AML-193 (cell line): ENCODE measurements around the gene MYO5B.
"Not testable (repeated sequence)": the region's sequence is repeated elsewhere in the genome, so short reads cannot be mapped to it uniquely, and the experiment has no call there.

ENCODE experiments used
- DNase-seq, 2 experiments: peaks; one replicate each; lab custom pipeline; 2025; lab: John Stamatoyannopoulos, UW

Gene MYO5B

GRCh38 chr18:50099725-50100407 lies 95.1 kb downstream of the MYO5B start:
- no peak for DNase-seq

GRCh38 chr18:50097702-50098101 lies 97.2 kb downstream of the MYO5B start:
- no peak for DNase-seq

- no peak for DNase-seq
Observed at GRCh38 chr18:50096766-50097435, 98.0 kb downstream of the MYO5B start.

- DNase-seq, result not testable (repeated sequence)
Observed at GRCh38 chr18:50094786-50095185, 100.2 kb downstream of the MYO5B start.

GRCh38 chr18:50094221-50094773 lies 100.7 kb downstream of the MYO5B start:
- DNase-seq, result no peak

- no peak for DNase-seq
Observed at GRCh38 chr18:50093366-50094064, 101.4 kb downstream of the MYO5B start.

GRCh38 chr18:50092245-50092805 lies 102.6 kb downstream of the MYO5B start:
- DNase-seq, result no peak

- DNase-seq, result no peak
Observed at GRCh38 chr18:50091509-50092244, 103.3 kb downstream of the MYO5B start.

- no peak for DNase-seq
Observed at GRCh38 chr18:50090370-50091312, 104.3 kb downstream of the MYO5B start.

GRCh38 chr18:50089702-50090101 lies 105.2 kb downstream of the MYO5B start:
- no peak for DNase-seq

- no peak for DNase-seq
Observed at GRCh38 chr18:50083708-50084107, 111.2 kb downstream of the MYO5B start.

- no peak for DNase-seq
Observed at GRCh38 chr18:50080932-50081560, 113.9 kb downstream of the MYO5B start.

GRCh38 chr18:50080316-50080715 lies 114.6 kb downstream of the MYO5B start:
- no peak for DNase-seq

- DNase-seq, result no peak
Observed at GRCh38 chr18:50079571-50080295, 115.2 kb downstream of the MYO5B start.

GRCh38 chr18:50076277-50076676 lies 118.7 kb downstream of the MYO5B start:
- no peak for DNase-seq

- no peak for DNase-seq
Observed at GRCh38 chr18:50075772-50076171, 119.2 kb downstream of the MYO5B start.

GRCh38 chr18:50074404-50074803 lies 120.5 kb downstream of the MYO5B start:
- DNase-seq, result no peak

GRCh38 chr18:50073319-50073718 lies 121.6 kb downstream of the MYO5B start:
- DNase-seq, result no peak

- DNase-seq, result no peak
Observed at GRCh38 chr18:50072146-50072545, 122.8 kb downstream of the MYO5B start.
